HL-60 (cell line): ENCODE data around the gene ADARB1.

ENCODE experiments used
- DNase-seq, 2 experiments: peaks; one replicate each; pipeline ENCODE4 v3.0.0-alpha.2; 2010 to 2020; ENCODE audit warnings: low read depth in 1 of 2, low spot score in 1 of 2
- H3K27ac ChIP-seq: fragments of 250-450 bp; sonication (Bioruptor Pico); replicated peaks from 2 replicates; pipeline ENCODE4 v1.5.1; 2020; ENCODE audit warnings: mild to moderate bottlenecking, moderate library complexity
- H3K27me3 ChIP-seq: fragments of 250-450 bp; sonication (Bioruptor Pico); 2 replicates; pipeline ENCODE4 v1.5.1; 2021; ENCODE audit warnings: mild to moderate bottlenecking, moderate library complexity; ENCODE audit not compliant: insufficient read depth, poor library complexity, severe bottlenecking
- H3K4me3 ChIP-seq: replicated peaks from 2 replicates; pipeline ENCODE4 v1.5.1; 2011; ENCODE audit warnings: mild to moderate bottlenecking, control low read depth, low read length; ENCODE audit not compliant: insufficient read depth
- GABPA ChIP-seq: IDR thresholded peaks from 2 replicates; pipeline ENCODE4 v1.6.1; 2012; ENCODE audit warnings: low read depth
- POLR2AphosphoS5 ChIP-seq: IDR thresholded peaks from 2 replicates; pipeline ENCODE4 v1.6.1; 2012; ENCODE audit warnings: low read depth
- SPI1 ChIP-seq: IDR thresholded peaks from 2 replicates; pipeline ENCODE4 v1.6.1; 2012; ENCODE audit warnings: low read depth, mild to moderate bottlenecking, borderline replicate concordance
- TF ChIP-seq, protein P1 (sequence below): IDR thresholded peaks from 2 replicates; pipeline ENCODE4 v1.6.1; 2012; ENCODE audit warnings: low read depth; ENCODE audit not compliant: insufficient replicate concordance
- TF ChIP-seq, protein P2 (sequence below): IDR thresholded peaks from one replicate; pipeline ENCODE4 v1.5.1; 2011; ENCODE audit warnings: low read length, control low read depth, inconsistent platforms; ENCODE audit not compliant: insufficient read depth

The ADARB1 gene

DNA sequence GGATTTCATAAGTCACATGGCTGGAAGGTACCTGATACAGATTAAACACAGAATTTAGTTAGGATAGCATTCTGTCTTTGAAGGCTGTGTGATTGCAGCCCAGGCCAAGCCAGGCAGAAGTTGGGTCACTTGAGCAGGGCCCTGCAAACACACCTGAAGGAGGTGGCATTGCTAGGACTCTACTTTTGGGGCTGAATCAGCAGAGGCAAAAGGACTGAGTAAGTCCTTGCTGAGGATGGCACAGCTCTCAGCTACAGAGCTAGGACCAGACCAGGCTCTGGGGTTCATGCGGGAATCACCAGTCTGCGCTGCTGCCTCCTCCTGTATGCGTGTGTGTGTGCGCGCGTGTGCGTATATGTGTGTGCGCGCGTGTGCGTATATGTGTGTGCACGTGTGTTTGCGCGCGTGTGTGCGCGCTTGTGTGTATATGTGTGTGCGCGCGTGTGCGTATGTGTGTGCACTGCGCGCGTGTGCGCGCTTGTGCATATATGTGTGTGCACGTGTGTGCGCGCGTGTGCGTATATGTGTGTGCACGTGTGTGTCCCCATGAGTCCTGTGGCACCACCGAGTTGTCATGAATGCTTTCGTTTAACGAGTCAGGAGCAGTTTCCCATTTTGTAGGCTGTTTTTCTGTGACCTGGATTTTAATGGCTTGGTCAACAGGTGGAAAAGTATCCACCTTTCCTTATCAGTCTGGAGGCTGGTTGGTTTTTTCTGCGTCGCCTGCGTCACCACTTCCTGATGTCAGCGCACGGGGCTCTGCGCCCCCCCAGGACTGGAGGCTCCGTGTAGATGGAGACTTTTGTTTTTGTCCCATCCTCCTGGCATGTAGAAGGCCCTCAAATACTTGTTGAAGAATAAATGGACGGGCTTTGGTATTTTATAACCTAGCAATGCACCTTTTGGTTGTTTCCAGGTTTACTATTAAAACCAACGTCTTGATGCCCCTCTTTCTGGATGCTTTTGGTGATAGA is 34.7 kb downstream of the ADARB1 start:
- H3K27ac ChIP-seq = peak overlapping the region; percentile 2; the same call in 1 of the 2 replicates
- H3K27me3 ChIP-seq = no peaks in the 10 kb centered on the region
- no peak for DNase-seq
- H3K4me3 ChIP-seq = no peak overlapping the region
- no peak for TF ChIP-seq POLR2AphosphoS5
- no peak for TF ChIP-seq GABPA
- TF ChIP-seq, protein P1, sequence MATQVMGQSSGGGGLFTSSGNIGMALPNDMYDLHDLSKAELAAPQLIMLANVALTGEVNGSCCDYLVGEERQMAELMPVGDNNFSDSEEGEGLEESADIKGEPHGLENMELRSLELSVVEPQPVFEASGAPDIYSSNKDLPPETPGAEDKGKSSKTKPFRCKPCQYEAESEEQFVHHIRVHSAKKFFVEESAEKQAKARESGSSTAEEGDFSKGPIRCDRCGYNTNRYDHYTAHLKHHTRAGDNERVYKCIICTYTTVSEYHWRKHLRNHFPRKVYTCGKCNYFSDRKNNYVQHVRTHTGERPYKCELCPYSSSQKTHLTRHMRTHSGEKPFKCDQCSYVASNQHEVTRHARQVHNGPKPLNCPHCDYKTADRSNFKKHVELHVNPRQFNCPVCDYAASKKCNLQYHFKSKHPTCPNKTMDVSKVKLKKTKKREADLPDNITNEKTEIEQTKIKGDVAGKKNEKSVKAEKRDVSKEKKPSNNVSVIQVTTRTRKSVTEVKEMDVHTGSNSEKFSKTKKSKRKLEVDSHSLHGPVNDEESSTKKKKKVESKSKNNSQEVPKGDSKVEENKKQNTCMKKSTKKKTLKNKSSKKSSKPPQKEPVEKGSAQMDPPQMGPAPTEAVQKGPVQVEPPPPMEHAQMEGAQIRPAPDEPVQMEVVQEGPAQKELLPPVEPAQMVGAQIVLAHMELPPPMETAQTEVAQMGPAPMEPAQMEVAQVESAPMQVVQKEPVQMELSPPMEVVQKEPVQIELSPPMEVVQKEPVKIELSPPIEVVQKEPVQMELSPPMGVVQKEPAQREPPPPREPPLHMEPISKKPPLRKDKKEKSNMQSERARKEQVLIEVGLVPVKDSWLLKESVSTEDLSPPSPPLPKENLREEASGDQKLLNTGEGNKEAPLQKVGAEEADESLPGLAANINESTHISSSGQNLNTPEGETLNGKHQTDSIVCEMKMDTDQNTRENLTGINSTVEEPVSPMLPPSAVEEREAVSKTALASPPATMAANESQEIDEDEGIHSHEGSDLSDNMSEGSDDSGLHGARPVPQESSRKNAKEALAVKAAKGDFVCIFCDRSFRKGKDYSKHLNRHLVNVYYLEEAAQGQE = no peak
- no peak for TF ChIP-seq SPI1
- TF ChIP-seq, protein P2, sequence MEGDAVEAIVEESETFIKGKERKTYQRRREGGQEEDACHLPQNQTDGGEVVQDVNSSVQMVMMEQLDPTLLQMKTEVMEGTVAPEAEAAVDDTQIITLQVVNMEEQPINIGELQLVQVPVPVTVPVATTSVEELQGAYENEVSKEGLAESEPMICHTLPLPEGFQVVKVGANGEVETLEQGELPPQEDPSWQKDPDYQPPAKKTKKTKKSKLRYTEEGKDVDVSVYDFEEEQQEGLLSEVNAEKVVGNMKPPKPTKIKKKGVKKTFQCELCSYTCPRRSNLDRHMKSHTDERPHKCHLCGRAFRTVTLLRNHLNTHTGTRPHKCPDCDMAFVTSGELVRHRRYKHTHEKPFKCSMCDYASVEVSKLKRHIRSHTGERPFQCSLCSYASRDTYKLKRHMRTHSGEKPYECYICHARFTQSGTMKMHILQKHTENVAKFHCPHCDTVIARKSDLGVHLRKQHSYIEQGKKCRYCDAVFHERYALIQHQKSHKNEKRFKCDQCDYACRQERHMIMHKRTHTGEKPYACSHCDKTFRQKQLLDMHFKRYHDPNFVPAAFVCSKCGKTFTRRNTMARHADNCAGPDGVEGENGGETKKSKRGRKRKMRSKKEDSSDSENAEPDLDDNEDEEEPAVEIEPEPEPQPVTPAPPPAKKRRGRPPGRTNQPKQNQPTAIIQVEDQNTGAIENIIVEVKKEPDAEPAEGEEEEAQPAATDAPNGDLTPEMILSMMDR = no peak

DNA sequence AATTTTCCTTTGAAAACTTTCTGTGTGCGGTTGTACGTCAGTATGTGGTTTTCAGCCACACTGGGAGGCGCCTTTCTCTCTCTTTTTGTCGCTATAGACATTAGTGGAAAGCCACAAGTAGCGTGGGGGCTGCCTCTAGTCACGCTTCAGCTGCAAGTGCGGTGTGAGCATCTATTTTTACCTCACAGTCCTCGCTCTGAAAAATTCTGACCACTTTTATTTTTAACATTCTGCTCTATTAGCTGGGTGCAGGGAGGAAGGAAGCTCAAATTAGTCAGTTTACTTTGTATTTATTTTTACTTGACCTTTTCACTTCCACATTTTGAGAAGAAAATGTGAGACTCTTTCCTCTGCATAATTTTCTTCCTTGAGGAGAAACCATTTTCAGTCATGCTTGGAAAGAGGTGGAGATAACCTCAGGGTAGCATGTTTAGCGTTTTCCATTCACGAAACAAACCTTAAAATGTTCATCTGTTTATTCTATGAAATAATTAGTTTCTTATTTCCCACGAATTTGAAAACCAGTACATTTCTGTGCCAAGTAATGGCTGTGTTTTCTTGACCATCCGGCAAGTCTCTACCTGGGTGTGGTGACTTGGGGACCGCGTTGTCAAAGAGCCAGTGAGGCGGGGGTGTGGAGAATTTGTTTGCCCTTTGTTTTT is 35.6 kb downstream of the ADARB1 start:
- Histone ChIP-seq H3K4me3 (no peak overlapping the region), H3K27me3 (no peaks in the 10 kb centered on the region), H3K27ac (peak overlapping the region; percentile 2; the same call in 1 of the 2 replicates)
- peak; percentile 56 to 71 for DNase-seq
- TF ChIP-seq SPI1 = peak; percentile 64
- TF ChIP-seq POLR2AphosphoS5 = peak; percentile 78; the same call in 1 of the 2 replicates
- TF ChIP-seq, protein P1 = no peak

DNA sequence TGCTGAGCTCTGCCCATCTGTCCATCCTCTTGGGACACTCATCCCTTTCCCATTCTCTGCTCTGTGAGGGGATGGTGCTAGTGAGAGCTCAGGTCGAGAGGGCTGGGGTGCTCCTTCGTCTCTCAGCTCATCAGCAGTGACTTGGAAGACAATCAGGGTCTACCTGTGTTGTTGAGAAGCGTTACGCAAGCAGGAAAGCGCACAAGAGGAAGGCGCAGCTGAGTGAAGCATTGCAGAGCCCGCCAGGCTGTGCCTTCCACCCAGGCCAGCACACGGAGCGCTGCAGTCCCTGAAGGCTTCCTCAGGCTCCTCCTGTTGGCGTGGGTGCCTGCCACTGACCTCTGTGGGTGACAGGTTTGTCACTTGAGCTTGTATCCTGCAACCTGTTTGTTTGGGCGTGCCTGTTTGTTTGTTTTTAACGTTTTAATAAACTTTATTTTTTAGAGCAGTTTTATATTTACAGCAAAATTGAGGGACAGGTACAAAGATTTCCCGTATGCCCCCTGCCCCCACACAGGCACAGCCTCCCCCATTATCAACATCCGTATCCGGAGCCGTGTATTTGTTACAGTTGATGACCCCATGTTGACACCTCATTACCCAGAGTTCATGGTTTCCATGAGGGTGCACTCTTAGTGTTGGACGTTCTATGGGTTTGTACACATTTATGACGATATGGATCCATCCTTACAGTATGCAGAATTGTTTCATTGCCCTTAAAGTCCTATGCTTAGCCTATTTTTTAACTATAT is 36.7 kb downstream of the ADARB1 start:
- DNase-seq = peak in 1 of 2 experiments; percentile 48
- Histone ChIP-seq H3K4me3 (no peak overlapping the region), H3K27me3 (no peaks in the 10 kb centered on the region)

More for the DNA sequence above, 36.7 kb downstream of the ADARB1 start:
- TF ChIP-seq POLR2AphosphoS5 (no peak), SPI1 (no peak), GABPA (no peak)
- TF ChIP-seq, protein P1 = no peak
- TF ChIP-seq, protein P2 = no peak
- H3K27ac ChIP-seq = no peak overlapping the region
